ENCODE data around the gene ITPRIPL1. TPM values are rescaled to one million over a fixed set of nuclear protein-coding genes. Genes with fewer than 3 reads are reported as not detected.
A peak's percentile ranks its signal among the peaks of the same experiment; 100 is the strongest.

Gene ITPRIPL1
- total RNA-seq, 1 donor from 2014 or later: 0.20 TPM

GRCh38 chr2:96353606-96354101 is 28.5 kb downstream of the ITPRIPL1 start:
- ATAC-seq (no peak), DNase-seq (ENCODE audit: low spot score) (no peak)

DNA sequence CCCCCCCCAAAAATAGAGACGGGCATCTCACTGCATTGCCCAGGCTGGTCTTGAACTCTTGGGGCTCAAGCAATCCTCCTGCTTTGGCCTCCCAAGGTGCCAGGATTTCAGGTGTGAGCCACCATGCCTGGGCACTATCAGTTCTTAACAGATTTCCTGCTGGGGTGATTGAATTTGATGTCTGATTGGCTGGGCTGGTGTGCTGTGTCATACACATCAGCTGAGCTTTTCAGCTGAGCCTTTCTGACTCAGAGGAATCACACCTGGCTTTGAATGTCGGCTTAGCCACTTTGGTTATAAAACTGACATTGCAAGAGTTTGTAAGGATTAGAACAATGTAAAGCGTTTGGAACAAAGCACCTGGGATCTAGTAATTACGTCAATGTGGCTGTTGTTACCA is 29.4 kb downstream of the ITPRIPL1 start:
- DNase-seq (ENCODE audit: low spot score): no peak
- ATAC-seq: no peak

- ATAC-seq: peak; percentile 92
Measured at GRCh38 chr2:96356889-96357288, 31.8 kb downstream of the ITPRIPL1 start.

GRCh38 chr2:96359310-96359709 is 34.2 kb downstream of the ITPRIPL1 start:
- no peak for DNase-seq (ENCODE audit: low spot score)
- no peak for ATAC-seq

More at GRCh38 chr2:96356889-96357288, 31.8 kb downstream of the ITPRIPL1 start:
- DNase-seq (ENCODE audit: low spot score): peak; percentile 91

DNA sequence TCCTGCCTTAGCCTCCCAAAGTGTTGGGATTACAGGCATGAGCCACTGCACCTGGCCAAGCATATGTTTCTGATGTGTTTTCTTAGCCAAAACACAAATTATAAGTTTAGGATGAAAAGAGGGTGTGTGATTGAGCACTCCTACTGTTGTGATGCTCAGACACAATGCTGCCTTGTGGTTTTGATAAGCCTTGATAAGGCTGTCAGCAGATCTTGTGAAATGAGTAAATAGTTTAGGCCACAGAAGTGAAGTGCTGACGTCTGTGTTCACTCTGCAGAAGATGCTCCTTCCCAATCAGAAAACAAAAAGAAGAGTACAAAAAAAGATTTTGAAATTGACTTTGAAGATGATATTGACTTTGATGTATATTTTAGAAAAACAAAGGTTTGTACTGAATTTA is 34.7 kb downstream of the ITPRIPL1 start:
- DNase-seq (ENCODE audit: low spot score) (no peak), ATAC-seq (peak; percentile 15)

- ATAC-seq (no peak), DNase-seq (ENCODE audit: low spot score) (no peak)
Measured at GRCh38 chr2:96361751-96362150, 36.6 kb downstream of the ITPRIPL1 start.

- no peak for ATAC-seq
- DNase-seq (ENCODE audit: low spot score): no peak
Measured at GRCh38 chr2:96369186-96369585, 44.1 kb downstream of the ITPRIPL1 start.

DNA sequence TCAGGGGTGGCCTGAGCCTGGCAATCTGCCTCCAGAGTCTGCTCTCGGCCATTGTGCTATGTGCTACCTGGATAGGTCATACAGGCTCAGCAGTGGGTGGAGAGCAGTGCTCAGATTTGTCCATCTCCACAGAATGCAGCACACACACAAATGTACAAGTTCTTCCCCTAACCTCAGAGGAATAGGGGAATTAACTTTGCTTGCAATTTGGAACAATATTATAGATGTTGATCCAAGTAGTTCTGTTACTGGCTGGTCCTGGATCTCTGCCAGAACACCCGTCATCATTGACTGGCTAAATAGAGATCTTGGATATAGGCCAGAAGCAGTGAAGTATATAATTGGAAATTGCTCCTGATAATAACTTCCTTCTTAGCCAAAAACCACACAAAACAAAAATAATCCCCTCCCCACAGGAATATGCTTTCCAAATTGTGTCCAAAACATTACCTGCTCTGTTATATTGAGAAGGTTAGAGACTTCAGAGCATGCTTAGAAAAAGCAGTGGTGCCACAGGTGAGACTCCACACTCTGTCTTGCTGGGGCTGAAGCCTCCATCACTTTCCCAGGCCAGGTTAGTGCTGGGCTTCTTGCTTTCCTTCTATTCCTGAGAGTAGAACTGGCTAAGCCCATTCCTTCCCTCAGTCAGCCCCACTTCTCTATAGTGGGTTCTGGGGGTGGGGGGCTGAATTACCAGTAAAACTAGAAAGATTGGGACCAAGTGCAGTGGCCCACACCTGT is 49.3 kb downstream of the ITPRIPL1 start:
- peak; percentile 48 for DNase-seq (ENCODE audit: low spot score)
- ATAC-seq: peak; percentile 62

Other genes with a start within 250 kb of the ITPRIPL1 start
- gene ADRA2B, start 208.7 kb upstream of the ITPRIPL1 start, total RNA-seq: 11.4 TPM
- not detected for gene ASTL, start 186.8 kb upstream of the ITPRIPL1 start, total RNA-seq
- gene DUSP2, start 179.9 kb upstream of the ITPRIPL1 start, total RNA-seq: 0.98 TPM
- gene STARD7, start 116.5 kb upstream of the ITPRIPL1 start, total RNA-seq: 67.6 TPM
- 30.6 TPM for gene TMEM127, start 59.3 kb upstream of the ITPRIPL1 start, total RNA-seq
- gene CIAO1, start 59.1 kb upstream of the ITPRIPL1 start, total RNA-seq: 45.0 TPM
- gene SNRNP200, start 19.8 kb upstream of the ITPRIPL1 start, total RNA-seq: 49.7 TPM
- 0.58 TPM for gene NCAPH, start 10.4 kb downstream of the ITPRIPL1 start, total RNA-seq
- gene NEURL3, start 180.0 kb downstream of the ITPRIPL1 start, total RNA-seq: 0.43 TPM
- 18.9 TPM for gene ARID5A, start 211.4 kb downstream of the ITPRIPL1 start, total RNA-seq